ENCODE results near the gene RGS3. TPM values are rescaled to one million over a fixed set of nuclear protein-coding genes. Genes with fewer than 3 reads are reported as not detected.

Gene RGS3
- total and polyA plus RNA-seq, 2 of the 13 experiments (the other 11 are each of a cell fraction or from before 2014, with no cell fraction given), result 17.1 to 28.8 TPM

DNA sequence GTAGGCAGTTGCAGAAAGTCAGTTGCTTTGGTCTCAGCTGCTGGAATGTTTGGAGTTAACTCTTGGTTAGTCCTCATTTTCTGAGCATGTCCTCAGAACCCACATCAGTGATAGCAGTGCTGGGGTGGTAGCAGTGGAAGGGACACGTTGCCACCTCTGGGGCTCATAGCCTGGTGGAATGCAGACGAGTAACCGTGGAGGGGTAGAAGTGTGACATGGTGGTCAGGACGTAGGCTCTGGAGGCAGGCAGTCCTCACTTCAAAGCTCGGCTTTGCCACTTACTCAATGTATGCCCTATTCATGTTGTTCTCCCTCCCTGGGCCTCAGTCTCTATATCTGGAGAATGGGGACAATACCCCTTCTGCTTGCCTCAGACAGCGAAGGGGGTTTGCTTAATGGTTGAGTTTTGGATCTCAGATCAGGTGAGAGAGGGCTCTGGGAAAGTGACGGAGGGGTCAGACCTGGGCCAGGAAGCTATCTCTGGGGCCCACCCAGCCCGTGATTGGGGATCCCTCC lies 62.8 kb downstream of the RGS3 start:
- ChIA-PET CTCF (ENCODE audit: low intra/inter-chr PET ratio, low total read pairs) (no interaction called here), POLR2A (no interaction called here)
- no peak for FAIRE-seq
- Histone ChIP-seq H3K9me3 (ENCODE audit: low read length) (no peaks in the 10 kb centered on the region), H4K20me1 (ENCODE audit: insufficient read depth, low read length) (no peaks in the 10 kb centered on the region), H3K27ac (ENCODE audit: extremely low read length, insufficient read depth, low read length) (no peak overlapping the region), H2AFZ (ENCODE audit: low read length) (no peak overlapping the region), H3K4me3 (replicated peaks in 1 of 3; ENCODE audit: insufficient read depth in 1 of 3, low read depth in 2 of 3, low read length in 3 of 3) (no peak overlapping the region), H3K27me3 (ENCODE audit: control insufficient read depth in 1 of 2, insufficient read depth in 2 of 2, low read length in 2 of 2) (no peaks in the 10 kb centered on the region), H3K4me2 (ENCODE audit: low read depth, low read length) (no peak overlapping the region), H3K36me3 (replicated peaks in 1 of 2; ENCODE audit: control insufficient read depth in 1 of 2, insufficient read depth in 2 of 2, low read length in 2 of 2) (peaks cover 44 to 99% of the 10 kb centered on the region in 2 experiments), H3K4me1 (ENCODE audit: insufficient read depth, low read length) (no peaks in the 10 kb centered on the region), H3K79me2 (ENCODE audit: insufficient read depth, low read length) (no peaks in the 10 kb centered on the region), H3K9ac (ENCODE audit: insufficient read depth, low read depth, low read length) (no peak overlapping the region)
- 100% methylated on average over 7 of the region's 8 CpGs for WGBS (ENCODE audit: low lambda C conversion rate)
- no peak for ATAC-seq
- no peak for DNase-seq (ENCODE audit: low spot score)
- no TSS peak for BruUV-seq (replicated peaks)
- TF ChIP-seq ELF3 (CRISPR knock-in tag; IDR thresholded peaks at IDR 0.05) (no peak), HMG20A (CRISPR knock-in tag; IDR thresholded peaks at IDR 0.05; ENCODE audit: borderline replicate concordance) (no peak), TRIM24 (CRISPR knock-in tag; IDR thresholded peaks at IDR 0.05) (no peak), ZNF629 (CRISPR knock-in tag; conservative IDR thresholded peaks at IDR 0.05) (peak; percentile 79), KAT8 (CRISPR knock-in tag; IDR thresholded peaks at IDR 0.05) (no peak)
- intact Hi-C loops (cut with micrococcal nuclease; ENCODE audit: unreplicated experiment), result no loop called here
- in situ Hi-C loops (cut with HindIII; ENCODE audit: extremely low pct_ligation_motif_present, low pct_unique_long_range_greater_than_20kb), result no loop called here

GRCh38 chr9:113526841-113527240 lies 63.3 kb downstream of the RGS3 start:
- ATAC-seq (no peak), FAIRE-seq (no peak), DNase-seq (ENCODE audit: low spot score) (no peak)
- 98% methylated on average over 4 of the region's 4 CpGs for WGBS (ENCODE audit: low lambda C conversion rate)
- Histone ChIP-seq H3K4me2 (ENCODE audit: low read depth, low read length) (no peak overlapping the region), H3K36me3 (replicated peaks in 1 of 2; ENCODE audit: control insufficient read depth in 1 of 2, insufficient read depth in 2 of 2, low read length in 2 of 2) (peaks cover 45 to 99% of the 10 kb centered on the region in 2 experiments), H3K4me1 (ENCODE audit: insufficient read depth, low read length) (no peaks in the 10 kb centered on the region), H3K27ac (ENCODE audit: extremely low read length, insufficient read depth, low read length) (no peak overlapping the region), H3K9me3 (ENCODE audit: low read length) (no peaks in the 10 kb centered on the region), H3K4me3 (replicated peaks in 1 of 3; ENCODE audit: insufficient read depth in 1 of 3, low read depth in 2 of 3, low read length in 3 of 3) (no peak overlapping the region), H3K27me3 (ENCODE audit: control insufficient read depth in 1 of 2, insufficient read depth in 2 of 2, low read length in 2 of 2) (no peaks in the 10 kb centered on the region), H4K20me1 (ENCODE audit: insufficient read depth, low read length) (no peaks in the 10 kb centered on the region), H2AFZ (ENCODE audit: low read length) (no peak overlapping the region), H3K79me2 (ENCODE audit: insufficient read depth, low read length) (no peaks in the 10 kb centered on the region), H3K9ac (ENCODE audit: insufficient read depth, low read depth, low read length) (no peak overlapping the region)
- intact Hi-C loops (cut with micrococcal nuclease; ENCODE audit: unreplicated experiment), result no loop called here
- BruUV-seq (replicated peaks), result no TSS peak
- in situ Hi-C loops (cut with HindIII; ENCODE audit: extremely low pct_ligation_motif_present, low pct_unique_long_range_greater_than_20kb), result no loop called here
- ChIA-PET CTCF (ENCODE audit: low intra/inter-chr PET ratio, low total read pairs) (no interaction called here), POLR2A (no interaction called here)
- TF ChIP-seq REPIN1 (CRISPR knock-in tag; IDR thresholded peaks at IDR 0.05; ENCODE audit: borderline replicate concordance, low read depth) (no peak), SMARCC2 (IDR thresholded peaks at IDR 0.05) (no peak), NCOR1 (IDR thresholded peaks at IDR 0.05; ENCODE audit: borderline replicate concordance, low read length) (no peak), ZNF12 (CRISPR knock-in tag; IDR thresholded peaks at IDR 0.05) (no peak), ZNF317 (CRISPR knock-in tag; IDR thresholded peaks at IDR 0.05) (no peak), ZNF737 (CRISPR knock-in tag; IDR thresholded peaks at IDR 0.05; ENCODE audit: borderline replicate concordance) (no peak), JDP2 (CRISPR knock-in tag; IDR thresholded peaks at IDR 0.05; ENCODE audit: borderline replicate concordance) (no peak)
- TF ChIP-seq, protein P1, sequence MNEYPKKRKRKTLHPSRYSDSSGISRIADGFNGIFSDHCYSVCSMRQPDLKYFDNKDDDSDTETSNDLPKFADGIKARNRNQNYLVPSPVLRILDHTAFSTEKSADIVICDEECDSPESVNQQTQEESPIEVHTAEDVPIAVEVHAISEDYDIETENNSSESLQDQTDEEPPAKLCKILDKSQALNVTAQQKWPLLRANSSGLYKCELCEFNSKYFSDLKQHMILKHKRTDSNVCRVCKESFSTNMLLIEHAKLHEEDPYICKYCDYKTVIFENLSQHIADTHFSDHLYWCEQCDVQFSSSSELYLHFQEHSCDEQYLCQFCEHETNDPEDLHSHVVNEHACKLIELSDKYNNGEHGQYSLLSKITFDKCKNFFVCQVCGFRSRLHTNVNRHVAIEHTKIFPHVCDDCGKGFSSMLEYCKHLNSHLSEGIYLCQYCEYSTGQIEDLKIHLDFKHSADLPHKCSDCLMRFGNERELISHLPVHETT (CRISPR knock-in tag; conservative IDR thresholded peaks at IDR 0.05), result no peak
- TF ChIP-seq, protein P2, sequence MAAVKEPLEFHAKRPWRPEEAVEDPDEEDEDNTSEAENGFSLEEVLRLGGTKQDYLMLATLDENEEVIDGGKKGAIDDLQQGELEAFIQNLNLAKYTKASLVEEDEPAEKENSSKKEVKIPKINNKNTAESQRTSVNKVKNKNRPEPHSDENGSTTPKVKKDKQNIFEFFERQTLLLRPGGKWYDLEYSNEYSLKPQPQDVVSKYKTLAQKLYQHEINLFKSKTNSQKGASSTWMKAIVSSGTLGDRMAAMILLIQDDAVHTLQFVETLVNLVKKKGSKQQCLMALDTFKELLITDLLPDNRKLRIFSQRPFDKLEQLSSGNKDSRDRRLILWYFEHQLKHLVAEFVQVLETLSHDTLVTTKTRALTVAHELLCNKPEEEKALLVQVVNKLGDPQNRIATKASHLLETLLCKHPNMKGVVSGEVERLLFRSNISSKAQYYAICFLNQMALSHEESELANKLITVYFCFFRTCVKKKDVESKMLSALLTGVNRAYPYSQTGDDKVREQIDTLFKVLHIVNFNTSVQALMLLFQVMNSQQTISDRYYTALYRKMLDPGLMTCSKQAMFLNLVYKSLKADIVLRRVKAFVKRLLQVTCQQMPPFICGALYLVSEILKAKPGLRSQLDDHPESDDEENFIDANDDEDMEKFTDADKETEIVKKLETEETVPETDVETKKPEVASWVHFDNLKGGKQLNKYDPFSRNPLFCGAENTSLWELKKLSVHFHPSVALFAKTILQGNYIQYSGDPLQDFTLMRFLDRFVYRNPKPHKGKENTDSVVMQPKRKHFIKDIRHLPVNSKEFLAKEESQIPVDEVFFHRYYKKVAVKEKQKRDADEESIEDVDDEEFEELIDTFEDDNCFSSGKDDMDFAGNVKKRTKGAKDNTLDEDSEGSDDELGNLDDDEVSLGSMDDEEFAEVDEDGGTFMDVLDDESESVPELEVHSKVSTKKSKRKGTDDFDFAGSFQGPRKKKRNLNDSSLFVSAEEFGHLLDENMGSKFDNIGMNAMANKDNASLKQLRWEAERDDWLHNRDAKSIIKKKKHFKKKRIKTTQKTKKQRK (IDR thresholded peaks at IDR 0.05; ENCODE audit: low read length), result no peak
